GM12892 (cell line): ENCODE results near the gene HOXC4. TPM values are rescaled to one million over a fixed set of nuclear protein-coding genes. Genes with fewer than 3 reads are reported as not detected.

Experiments used
- DNase-seq: peaks from one replicate; pipeline ENCODE4 v3.0.0; 2011; ENCODE audit not compliant: insufficient read length
- FAIRE-seq: peaks from 2 replicates; lab custom pipeline; 2011; peaks lifted over from hg19 to GRCh38; lab: Jason Lieb, UNC
- POLR2A ChIP-seq: IDR thresholded peaks from 2 replicates; pipeline ENCODE4 v1.6.1; 2011; ENCODE audit warnings: low read depth, low read length, control low read depth
- POLR2AphosphoS5 ChIP-seq: IDR thresholded peaks from 2 replicates; pipeline ENCODE4 v1.6.1; 2011; ENCODE audit warnings: low read depth, low read length, control low read depth
- TAF1 ChIP-seq: IDR thresholded peaks from 2 replicates; pipeline ENCODE4 v1.6.1; 2011; ENCODE audit warnings: low read depth, mild to moderate bottlenecking, control low read depth, low read length, borderline replicate concordance
- polyA plus RNA-seq: library from polyadenylated mRNA; unstranded; fragments of >200 nt; gene quantifications from one replicate; pipeline ENCODE4 v1.2.1, GENCODE V29; 2012; ENCODE audit warnings: missing spikeins, inconsistent platforms; ENCODE audit not compliant: missing spikeins

HOXC4 gene
- 3.5 TPM for polyA plus RNA-seq

DNA sequence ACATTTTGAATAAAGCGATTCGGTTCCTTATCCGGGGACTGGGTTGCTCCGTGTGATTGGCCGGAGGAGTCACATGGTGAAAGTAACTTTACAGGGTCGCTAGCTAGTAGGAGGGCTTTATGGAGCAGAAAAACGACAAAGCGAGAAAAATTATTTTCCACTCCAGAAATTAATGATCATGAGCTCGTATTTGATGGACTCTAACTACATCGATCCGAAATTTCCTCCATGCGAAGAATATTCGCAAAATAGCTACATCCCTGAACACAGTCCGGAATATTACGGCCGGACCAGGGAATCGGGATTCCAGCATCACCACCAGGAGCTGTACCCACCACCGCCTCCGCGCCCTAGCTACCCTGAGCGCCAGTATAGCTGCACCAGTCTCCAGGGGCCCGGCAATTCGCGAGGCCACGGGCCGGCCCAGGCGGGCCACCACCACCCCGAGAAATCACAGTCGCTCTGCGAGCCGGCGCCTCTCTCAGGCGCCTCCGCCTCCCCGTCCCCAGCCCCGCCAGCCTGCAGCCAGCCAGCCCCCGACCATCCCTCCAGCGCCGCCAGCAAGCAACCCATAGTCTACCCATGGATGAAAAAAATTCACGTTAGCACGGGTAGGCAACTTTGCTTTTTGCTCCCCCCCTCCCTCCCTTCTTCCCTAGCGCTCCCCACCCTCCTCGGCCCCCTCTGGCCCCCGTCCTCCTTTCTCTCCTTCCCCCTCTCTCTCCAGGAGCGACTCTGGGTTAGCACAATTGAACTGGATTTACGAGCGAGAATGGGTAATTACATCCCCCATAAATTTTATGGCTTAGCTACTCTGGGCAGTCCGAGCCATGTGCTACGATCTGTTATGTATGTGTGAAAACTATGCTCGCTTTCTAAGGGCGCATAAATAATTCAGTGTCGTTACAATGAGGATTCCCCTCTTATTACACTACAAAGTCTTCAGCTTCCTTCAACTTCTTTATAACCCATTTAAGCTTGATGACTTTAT, at the start of gene HOXC4:
Gene HOXC4 (plus strand): TSS at position 85 of the 991 bp plus-strand sequence. CDS start 88 bp downstream, at position 173.
- no peak for FAIRE-seq
- TF ChIP-seq POLR2AphosphoS5 (no peak), POLR2A (no peak; the same call in 1 of the 2 replicates), TAF1 (no peak)
- peak; percentile 58 for DNase-seq

DNA sequence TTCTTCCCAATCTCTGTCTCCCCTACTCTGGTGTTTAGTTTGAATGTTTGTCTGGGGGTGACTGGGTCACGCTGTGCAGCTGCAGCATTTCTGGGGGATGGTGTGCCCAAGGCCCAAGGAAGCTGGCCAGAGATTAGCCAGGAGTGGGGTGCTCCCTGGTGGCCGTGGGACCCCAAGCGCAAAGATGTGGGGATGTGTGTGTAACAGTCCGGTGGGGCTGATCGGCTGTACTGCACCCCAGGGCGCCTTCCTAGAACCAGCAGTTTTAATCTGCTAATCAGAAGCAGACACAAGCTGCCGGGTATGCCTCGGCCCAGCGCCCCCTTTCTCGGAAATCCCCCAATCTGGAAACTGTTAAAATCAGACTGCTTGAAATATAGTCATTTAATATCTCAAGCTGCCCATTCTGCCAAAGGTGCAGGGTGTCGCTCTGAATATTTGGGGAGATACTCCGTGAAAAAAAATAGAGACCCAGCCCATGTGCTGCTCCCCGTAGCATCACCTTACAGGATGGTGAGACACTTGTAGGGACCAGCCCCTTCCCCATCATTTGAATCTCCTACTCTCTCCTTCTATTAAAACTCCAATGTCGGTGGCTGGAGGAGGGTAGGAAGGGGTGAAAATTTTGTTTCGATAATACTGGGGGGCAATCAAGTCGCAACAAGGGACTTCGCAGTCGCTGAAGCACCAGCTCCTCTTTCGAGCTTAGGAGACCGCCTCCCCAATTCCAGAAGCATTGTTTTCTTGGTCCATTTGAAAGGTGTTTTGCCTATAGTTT, 49.4 kb upstream of the HOXC4 start:
- TF ChIP-seq POLR2AphosphoS5, result no peak
- TF ChIP-seq TAF1, result no peak
- TF ChIP-seq POLR2A, result no peak
- FAIRE-seq (no peak), DNase-seq (no peak)

GRCh38 chr12:54004841-54005530, 48.6 kb upstream of the HOXC4 start:
- TF ChIP-seq POLR2A, result no peak
- no peak for TF ChIP-seq TAF1
- TF ChIP-seq POLR2AphosphoS5, result no peak
- FAIRE-seq (no peak), DNase-seq (no peak)

DNA sequence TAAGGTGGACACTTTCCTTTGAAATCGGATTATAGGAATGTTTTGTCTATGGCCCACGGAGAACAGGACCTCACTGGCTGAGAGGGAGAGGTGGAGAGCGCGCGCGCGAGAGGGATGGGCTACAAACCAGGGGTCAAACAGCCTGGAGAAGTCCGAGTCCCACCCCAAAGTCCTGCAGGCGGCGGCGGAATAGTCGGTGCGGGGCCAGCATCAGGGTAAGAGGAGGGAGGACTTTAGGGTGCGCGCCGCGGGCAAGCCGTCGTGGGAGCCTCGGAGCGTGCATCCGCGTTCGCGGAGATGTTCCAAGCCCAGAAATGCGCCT, 48.1 kb upstream of the HOXC4 start:
- FAIRE-seq, result no peak
- TF ChIP-seq POLR2A (no peak), TAF1 (no peak), POLR2AphosphoS5 (no peak)
- DNase-seq, result no peak

DNA sequence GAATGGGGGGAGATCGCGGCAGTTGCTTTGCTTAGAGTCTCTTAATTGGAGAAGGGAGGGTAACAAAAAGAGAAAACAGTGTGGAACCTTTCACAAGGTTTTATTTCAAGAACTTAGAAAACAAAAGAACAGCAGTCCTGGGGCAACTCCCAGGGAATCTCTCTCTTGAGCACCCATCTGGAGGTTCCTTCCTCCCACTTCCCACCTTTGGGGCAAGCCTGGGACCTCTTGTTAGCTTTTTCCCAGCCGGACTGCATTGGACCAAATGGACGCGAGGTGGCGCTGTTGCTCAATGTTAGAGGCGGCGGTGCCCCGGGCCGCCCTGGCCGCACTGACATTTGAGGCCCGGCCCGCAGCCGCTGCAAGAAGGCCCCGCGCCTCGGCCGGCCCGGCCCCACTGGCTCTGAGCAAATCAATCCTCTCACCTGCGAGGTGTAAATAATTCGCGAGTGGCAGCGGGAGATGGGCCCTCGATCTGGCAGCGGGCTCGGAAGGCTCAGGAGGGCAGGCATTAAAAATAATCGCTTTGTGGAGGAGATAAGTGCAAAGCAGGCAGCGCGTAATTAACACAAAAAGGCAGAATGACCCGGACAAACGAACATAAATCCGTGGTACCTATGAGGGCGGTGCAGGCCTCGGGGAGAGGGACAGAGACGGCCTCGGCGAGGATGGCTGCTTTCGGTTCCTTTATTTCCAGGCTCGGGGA, 47.6 kb upstream of the HOXC4 start:
- FAIRE-seq (peak; percentile 83), DNase-seq (peak; percentile 78)
- TF ChIP-seq TAF1 (no peak), POLR2A (no peak), POLR2AphosphoS5 (no peak)

DNA sequence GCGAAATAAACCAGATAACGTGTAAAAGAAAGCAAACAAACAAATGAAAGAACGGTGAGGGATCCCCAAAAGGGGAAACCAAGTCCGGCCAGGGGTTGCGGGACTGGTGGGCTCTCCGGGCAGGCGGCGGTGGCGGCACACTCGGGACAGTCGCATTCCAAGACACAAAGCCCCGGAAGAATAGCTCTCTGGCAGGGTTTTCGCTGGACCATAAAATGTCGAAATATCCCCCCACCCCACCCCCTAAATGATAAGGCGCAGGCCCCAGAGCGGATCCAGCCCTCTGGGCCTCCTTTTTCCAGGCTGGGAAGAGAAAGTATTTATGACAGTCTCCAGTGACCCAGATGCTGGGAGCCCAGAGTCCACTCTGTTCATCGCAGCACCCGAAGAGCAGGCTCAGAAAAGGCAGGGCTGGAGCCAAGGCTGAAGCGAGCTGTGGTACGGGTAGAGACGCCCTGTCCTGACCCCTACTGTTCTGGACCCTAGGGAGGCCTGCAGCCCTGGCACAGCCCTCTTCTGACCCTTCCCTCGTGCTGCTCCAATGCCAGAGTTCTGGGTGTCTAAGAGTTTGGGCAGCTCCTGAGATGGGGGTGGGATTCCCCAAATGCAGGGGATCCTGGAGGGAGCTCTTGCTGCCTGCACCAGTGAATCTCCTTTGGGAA, 46.9 kb upstream of the HOXC4 start:
- FAIRE-seq (no peak), DNase-seq (no peak)
- TF ChIP-seq TAF1 (no peak), POLR2AphosphoS5 (no peak), POLR2A (no peak)

DNA sequence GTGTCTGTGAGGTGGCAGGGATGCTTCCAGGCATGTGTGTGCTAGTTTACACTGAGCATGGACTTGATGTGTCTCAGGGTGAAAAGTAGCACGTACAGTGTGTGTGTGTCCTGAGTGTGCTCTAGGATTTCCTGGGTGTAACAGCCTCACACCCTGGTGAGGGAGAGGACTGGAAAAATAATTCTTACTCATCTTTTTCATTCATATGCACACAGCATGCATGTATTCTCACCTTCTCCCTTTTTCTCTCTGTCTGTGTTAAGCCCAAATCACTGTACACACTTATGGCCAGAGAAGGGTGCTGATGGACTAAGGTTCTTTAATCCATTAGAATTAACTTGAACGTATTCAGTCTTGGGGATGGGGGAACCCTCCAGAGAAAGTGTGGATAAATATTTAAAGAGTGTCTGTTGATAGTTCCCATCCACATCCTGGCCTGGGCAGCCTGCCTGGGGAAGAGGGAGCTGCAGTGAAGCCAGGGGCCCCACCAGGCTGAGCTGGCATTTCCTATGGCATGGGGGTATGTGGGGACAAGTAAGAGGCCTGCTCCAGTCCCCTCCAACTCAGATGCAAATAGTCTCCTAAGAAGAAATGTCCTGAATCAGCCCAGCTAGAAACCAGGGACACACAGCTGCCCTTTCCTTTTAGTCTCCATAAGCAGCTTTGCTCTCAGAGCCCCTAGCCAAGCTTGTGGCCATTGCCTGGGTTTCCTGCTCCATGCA, 45.9 kb upstream of the HOXC4 start:
- FAIRE-seq (no peak), DNase-seq (no peak)
- no peak for TF ChIP-seq POLR2AphosphoS5
- TF ChIP-seq POLR2A, result no peak
- TF ChIP-seq TAF1, result no peak

GRCh38 chr12:54008260-54008552, 45.4 kb upstream of the HOXC4 start:
- no peak for FAIRE-seq
- no peak for TF ChIP-seq POLR2AphosphoS5
- no peak for TF ChIP-seq POLR2A
- TF ChIP-seq TAF1, result no peak
- DNase-seq, result no peak

- FAIRE-seq, result peak; percentile 75
- no peak for DNase-seq
- TF ChIP-seq TAF1, result no peak
- TF ChIP-seq POLR2AphosphoS5, result no peak
- TF ChIP-seq POLR2A, result no peak
Observed at GRCh38 chr12:54009171-54010052, 44.2 kb upstream of the HOXC4 start.
